Activated CD4-positive, alpha-beta T cell treated with anti-CD3 and anti-CD28 coated beads, Interleukin-2, Interleukin-4, amounts not matched to agents 100 ng/mL and 50 ng/mL, durations not matched to agents 16 hours and 8 hours (primary cell): ENCODE data around the gene ZNF407.

ENCODE experiments used
- DNase-seq: peaks from one replicate; pipeline ENCODE4 v3.0.0-alpha.2; 2020; ENCODE audit warnings: low spot score

The ZNF407 gene

DNA sequence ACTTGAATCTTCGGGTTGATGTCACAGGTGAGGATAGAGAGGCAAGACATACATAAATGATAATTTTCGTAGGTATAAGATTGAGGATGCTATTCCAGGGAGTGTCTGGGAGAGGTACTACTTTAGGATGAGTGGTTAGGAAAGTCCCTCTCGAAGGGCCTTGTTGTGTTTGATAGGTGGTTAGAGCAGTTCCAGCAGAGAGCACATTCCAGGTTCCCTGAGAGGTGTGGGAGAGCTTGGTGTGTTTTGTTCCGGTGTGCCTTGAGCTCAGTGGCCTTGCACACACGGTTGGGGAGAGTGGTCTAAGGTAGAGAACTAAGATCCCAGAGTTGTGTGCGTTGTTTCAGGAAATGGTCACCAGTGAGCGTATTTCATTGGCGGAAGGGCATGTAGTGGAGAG lies 191.4 kb downstream of the ZNF407 start:
- DNase-seq = no peak

GRCh38 chr18:74790451-74790850 lies 192.8 kb downstream of the ZNF407 start:
- no peak for DNase-seq

DNA sequence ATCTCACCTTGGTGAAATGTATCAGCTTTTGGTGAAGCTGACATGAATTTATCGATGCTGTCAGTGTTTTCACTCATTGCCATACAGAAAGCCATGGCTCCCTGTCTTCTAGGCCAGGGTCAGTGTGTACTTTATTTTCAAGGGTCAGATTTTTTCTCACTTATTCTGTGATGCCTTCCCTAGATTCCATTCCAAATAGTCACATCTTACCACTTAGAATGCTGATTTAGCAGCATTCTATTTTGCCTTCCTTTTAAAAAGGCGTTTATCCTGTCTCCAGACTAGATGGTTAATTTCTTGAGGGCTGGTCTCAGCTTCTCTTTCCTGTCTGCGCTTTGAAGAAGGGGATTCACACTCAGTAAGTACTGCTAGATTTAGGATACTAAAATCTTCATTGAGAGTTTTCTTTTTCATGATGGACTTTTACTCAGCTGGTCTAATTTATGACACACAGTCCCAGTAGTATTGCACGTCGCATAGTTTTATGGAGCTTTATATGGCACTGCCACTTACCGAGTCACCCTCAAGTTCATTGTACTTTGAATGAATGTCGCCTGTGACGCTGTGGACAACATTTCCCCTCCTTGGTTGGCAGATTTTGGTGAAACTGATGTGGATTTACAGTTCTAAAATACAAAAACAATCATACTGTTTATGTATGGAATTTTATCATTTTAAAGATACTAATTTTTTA lies 194.0 kb downstream of the ZNF407 start:
- no peak for DNase-seq

DNA sequence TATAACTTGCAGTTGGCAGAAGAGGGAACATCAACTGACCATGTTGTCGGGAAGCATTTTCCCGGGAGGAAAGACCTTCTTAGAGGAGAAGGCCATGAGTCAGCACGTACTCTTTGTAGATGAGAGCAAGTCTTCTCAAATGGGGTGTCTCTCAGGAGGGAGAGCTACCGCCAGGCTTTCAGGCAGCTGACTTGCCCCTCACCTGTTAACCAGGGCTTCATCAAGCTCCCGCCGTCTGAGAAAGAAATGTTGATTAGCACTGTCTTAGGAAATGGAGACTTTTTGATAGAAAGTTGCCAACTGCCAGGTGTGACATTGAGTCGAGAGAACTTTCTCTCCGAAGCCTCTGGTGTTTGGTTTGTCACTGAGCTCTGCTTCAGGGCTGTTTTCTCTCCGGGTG lies 196.1 kb downstream of the ZNF407 start:
- no peak for DNase-seq

DNA sequence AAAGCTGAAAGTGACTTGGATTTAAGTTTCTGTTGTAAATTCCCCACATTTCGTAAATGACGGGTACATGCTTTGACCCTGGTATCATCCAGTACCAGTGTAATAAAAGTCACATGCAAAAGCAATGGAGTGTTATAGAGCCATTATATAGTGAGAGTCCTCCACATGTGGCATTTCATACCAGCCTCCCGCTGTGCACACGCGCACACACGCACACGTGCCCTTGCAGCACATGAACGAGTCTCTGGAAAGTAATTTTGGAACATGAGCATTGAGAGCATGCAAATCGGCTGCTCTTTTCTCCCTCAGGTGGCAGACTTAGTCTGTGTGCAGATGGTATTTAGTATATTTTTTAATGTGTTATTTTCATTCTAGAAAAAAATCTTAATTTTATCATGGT lies 198.1 kb downstream of the ZNF407 start:
- DNase-seq = no peak

GRCh38 chr18:74796211-74796610 lies 198.5 kb downstream of the ZNF407 start:
- no peak for DNase-seq

- peak; percentile 26 for DNase-seq
Observed at GRCh38 chr18:74796841-74797576, 199.3 kb downstream of the ZNF407 start.

GRCh38 chr18:74797577-74798151 lies 200.0 kb downstream of the ZNF407 start:
- no peak for DNase-seq

DNA sequence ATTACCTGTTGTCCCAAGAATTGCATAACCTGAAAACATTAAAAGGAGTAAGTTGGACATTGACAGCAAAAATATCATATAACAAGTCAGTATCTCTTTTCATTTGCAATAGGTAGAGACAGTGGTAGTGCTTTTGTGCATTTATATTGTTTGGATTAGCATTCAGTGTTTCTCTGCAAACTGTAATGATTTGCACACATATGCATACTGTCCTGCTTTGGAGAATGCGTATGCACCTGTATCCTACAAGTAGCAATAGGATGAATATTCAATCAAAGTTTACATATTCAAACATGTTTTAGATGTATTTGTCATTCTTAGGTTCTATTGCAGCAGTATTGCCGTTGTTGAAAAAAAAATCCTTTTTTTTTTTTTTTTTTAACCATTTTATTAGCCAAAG lies 201.9 kb downstream of the ZNF407 start:
- DNase-seq = no peak

DNA sequence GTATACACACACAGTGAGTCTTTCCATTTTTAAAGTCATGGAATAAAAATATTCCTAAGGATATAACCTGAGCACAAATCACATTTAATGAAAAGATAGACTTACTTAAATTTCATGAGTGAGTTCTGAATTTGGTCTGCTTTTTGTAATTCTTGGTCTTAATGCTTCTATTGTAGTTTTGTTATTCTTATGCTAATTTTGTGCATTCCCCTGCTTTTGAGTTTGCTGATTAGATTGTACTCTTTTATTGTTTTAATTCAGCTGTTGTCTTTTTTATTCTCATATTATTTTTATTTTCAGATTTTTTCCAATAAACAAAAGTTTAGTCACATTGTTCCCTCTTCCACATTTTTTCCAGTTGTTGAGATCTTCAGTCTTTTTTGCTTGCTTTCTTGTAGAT lies 202.4 kb downstream of the ZNF407 start:
- no peak for DNase-seq

- DNase-seq = no peak
Observed at GRCh38 chr18:74803117-74803516, 205.4 kb downstream of the ZNF407 start.

- no peak for DNase-seq
Observed at GRCh38 chr18:74803769-74804168, 206.1 kb downstream of the ZNF407 start.

GRCh38 chr18:74804677-74805076 lies 207.0 kb downstream of the ZNF407 start:
- no peak for DNase-seq

GRCh38 chr18:74806073-74806472 lies 208.4 kb downstream of the ZNF407 start:
- DNase-seq = no peak

- peak; percentile 27 for DNase-seq
Observed at GRCh38 chr18:74806700-74807416, 209.2 kb downstream of the ZNF407 start.

DNA sequence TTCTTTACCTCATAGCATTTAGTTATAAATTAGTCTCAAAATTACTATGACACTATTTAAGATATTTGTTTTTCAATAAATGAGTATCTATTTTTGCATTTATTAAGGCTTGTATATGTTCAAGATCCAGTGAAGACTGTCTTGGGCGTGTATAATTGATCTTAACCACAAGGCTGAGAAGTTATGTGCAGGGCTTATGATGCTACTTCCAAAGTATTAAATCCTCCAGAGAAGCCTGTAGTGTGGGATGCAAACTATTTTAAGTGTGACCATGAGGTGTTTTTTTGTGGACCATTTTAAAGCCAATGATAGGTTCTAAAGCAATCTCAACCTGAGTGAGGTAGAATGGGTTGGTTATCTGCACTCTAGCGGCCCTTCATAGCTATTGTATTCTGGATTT lies 219.9 kb downstream of the ZNF407 start:
- no peak for DNase-seq

GRCh38 chr18:74818516-74819175 lies 221.0 kb downstream of the ZNF407 start:
- DNase-seq = no peak

- DNase-seq = peak; percentile 9
Observed at GRCh38 chr18:74819433-74820059, 221.9 kb downstream of the ZNF407 start.

GRCh38 chr18:74820160-74820780 lies 222.6 kb downstream of the ZNF407 start:
- DNase-seq = no peak

GRCh38 chr18:74825460-74825859 lies 227.8 kb downstream of the ZNF407 start:
- no peak for DNase-seq

DNA sequence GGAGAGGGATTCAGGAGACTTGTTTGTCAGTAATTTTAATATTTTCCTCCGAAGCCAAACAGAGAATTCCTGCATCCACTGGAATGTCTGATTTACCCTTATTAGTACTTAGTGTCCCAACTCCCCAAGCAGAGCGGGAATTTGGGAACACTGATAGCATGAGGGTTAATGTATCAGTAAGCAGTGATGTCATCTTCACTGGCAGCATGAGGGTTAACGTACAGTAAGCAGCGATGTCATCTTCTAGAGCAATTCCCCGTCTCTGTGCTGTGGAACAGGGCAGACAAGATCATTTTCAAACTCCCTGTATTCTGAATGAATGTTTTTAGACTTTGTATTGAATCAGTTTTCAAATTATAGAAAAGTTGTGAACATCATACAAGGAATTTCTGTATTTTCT lies 228.9 kb downstream of the ZNF407 start:
- DNase-seq = no peak
